ENCODE data around the gene NOXA1.

NOXA1 gene

DNA sequence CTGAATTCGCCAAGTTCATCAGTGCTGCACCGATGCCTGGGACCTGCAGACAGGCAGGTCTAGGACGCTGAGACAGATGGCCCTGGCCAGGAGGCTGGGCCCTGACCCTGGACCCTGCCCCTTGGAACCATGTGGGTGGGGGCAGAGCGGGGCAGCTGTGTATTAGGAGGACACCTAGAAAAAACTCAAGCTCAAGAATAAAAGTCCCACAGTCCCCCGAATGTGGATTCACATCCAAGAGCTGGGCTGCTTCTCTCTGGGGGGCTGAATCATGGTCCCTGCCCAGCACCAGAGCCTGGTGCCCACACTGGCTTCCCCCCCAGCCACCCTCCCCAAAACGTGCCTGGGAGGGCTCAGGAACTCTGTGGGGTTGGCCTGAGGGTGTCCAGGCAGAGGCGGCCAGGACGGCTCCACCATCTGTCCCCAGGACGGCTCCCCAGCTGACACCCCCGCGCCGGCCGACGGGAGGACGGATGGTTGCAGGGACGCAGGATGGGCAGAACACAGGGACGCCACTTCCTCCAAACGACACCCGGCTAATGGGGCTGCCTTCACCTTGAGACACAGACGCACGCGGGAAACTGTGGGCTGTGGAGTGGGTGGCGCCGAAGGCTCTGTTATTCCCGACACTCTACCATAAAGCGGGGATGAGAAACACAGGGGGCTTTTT, 35.2 kb upstream of the NOXA1 start:
- no peaks in the 10 kb centered on the region for H3K36me3 ChIP-seq
- H3K9me3 ChIP-seq (ENCODE audit: severe bottlenecking): no peaks in the 10 kb centered on the region
- no peaks in the 10 kb centered on the region for H3K27me3 ChIP-seq (ENCODE audit: insufficient read depth, low read depth, severe bottlenecking)
- TF ChIP-seq, protein P1, sequence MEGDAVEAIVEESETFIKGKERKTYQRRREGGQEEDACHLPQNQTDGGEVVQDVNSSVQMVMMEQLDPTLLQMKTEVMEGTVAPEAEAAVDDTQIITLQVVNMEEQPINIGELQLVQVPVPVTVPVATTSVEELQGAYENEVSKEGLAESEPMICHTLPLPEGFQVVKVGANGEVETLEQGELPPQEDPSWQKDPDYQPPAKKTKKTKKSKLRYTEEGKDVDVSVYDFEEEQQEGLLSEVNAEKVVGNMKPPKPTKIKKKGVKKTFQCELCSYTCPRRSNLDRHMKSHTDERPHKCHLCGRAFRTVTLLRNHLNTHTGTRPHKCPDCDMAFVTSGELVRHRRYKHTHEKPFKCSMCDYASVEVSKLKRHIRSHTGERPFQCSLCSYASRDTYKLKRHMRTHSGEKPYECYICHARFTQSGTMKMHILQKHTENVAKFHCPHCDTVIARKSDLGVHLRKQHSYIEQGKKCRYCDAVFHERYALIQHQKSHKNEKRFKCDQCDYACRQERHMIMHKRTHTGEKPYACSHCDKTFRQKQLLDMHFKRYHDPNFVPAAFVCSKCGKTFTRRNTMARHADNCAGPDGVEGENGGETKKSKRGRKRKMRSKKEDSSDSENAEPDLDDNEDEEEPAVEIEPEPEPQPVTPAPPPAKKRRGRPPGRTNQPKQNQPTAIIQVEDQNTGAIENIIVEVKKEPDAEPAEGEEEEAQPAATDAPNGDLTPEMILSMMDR (IDR thresholded peaks at IDR 0.05; ENCODE audit: low read depth, low read length): no peak
- H3K4me3 ChIP-seq (ENCODE audit: low read depth, low read length): no peak overlapping the region
- H3K27ac ChIP-seq: no peak overlapping the region
- DNase-seq: no peak

DNA sequence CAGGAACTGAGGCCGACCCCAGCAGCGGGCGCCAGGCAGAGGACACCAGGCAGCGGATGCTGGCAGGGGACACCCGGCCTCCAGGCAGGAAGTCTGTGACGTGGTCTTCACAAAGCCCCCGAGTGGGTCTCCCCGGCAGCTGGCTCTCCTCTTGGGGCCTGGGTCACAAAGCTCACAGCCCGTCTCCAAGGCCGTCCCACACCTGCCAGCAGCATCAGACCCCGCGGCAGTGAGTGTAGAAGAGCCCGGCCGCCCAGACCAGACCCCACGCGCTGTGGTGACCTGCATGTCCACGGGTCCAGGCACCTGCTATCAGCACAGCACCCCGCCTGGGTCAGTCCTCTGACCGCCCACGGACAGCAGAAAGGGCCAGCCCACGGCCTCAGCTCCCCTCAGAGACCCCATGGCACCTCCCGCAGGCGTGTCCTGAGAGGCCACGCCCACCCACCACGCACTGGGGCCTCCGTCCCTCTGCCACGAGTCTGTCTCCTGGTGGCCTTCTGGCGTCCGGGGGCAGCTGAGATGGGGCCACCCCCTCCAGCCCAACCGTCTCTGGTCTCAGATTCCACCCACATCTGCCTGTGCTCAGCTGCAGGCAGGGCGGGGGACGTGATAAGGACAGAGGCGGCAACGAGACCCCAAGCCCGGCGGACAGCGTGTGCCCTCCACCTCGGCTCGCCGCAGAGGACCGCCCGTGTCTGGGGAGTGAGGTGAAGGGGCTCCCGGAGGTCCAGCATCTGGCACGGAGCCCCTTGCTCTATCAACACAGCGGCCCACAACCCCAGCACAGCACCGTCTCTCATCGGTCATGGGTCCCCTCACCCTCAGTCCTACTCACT, 34.4 kb upstream of the NOXA1 start:
- no peaks in the 10 kb centered on the region for H3K9me3 ChIP-seq (ENCODE audit: severe bottlenecking)
- no peak for DNase-seq
- H3K27ac ChIP-seq: no peak overlapping the region
- no peak overlapping the region for H3K4me3 ChIP-seq (ENCODE audit: low read depth, low read length)
- no peaks in the 10 kb centered on the region for H3K27me3 ChIP-seq (ENCODE audit: insufficient read depth, low read depth, severe bottlenecking)
- H3K36me3 ChIP-seq: no peaks in the 10 kb centered on the region
- TF ChIP-seq, protein P1 (IDR thresholded peaks at IDR 0.05; ENCODE audit: low read depth, low read length): no peak

DNA sequence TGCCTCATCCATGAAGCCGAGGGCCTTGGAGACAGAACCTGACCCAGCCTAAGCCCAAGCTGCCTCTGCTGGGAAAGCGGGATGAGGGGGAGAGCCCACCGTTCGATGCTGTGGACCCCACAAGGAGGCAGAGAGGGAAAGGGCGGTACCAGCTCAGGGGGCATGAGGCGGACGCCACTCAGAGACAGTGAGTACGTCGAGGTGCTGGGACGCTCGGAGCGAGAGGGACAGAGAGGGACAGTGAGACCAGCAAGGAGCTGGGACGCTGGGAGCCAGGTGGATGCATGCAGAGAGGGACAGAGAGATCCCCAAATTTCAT, 33.8 kb upstream of the NOXA1 start:
- H3K27me3 ChIP-seq (ENCODE audit: insufficient read depth, low read depth, severe bottlenecking): no peaks in the 10 kb centered on the region
- TF ChIP-seq, protein P1 (IDR thresholded peaks at IDR 0.05; ENCODE audit: low read depth, low read length): no peak
- no peak for DNase-seq
- H3K36me3 ChIP-seq: no peaks in the 10 kb centered on the region
- no peak overlapping the region for H3K4me3 ChIP-seq (ENCODE audit: low read depth, low read length)
- no peak overlapping the region for H3K27ac ChIP-seq
- H3K9me3 ChIP-seq (ENCODE audit: severe bottlenecking): no peaks in the 10 kb centered on the region

DNA sequence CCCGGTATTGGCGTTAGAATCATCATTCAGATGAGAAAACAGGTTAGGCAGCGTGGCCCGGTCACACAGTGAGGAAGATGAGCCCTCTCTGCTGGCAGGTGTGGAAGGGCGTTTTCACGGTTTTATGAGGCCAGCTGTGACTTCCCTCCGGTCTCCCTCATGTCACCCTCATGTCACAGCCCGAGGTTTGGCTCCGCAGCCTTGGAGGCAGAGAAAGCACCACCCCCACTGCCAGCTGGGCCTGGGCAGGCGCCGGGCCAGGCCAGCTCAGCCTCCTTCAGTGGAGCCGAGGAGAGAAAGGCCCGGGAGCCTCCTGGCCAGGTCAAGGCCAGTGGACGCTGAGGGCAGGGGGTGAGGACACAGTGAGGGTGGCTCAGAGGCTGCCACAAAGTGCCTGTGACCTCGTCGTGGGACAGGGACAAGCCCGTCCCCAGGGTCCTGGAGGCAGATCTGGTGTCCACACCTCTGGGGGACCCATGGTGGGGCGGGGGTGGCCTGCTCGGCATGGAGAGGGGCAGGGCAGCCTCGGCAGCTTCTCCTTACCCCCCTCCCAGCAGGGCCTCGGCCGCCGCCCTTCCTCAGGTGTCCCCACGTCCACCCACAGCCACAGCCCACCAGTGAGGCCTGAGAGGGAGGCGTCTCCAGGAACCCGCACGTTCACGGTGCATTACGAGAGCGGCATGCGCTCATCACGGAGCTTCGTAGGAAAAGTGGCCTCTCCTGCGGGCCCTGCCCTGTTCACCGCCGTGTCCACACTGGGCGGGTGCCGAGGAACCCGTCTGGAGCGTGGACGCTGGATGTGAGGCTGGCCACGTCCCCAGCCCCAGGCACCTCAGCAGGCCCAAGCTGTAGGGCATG, 32.4 kb upstream of the NOXA1 start:
- no peak overlapping the region for H3K27ac ChIP-seq
- no peak overlapping the region for H3K4me3 ChIP-seq (ENCODE audit: low read depth, low read length)
- H3K27me3 ChIP-seq (ENCODE audit: insufficient read depth, low read depth, severe bottlenecking): no peaks in the 10 kb centered on the region
- peak; percentile 26 for DNase-seq
- TF ChIP-seq, protein P1 (IDR thresholded peaks at IDR 0.05; ENCODE audit: low read depth, low read length): no peak
- no peaks in the 10 kb centered on the region for H3K9me3 ChIP-seq (ENCODE audit: severe bottlenecking)
- no peaks in the 10 kb centered on the region for H3K36me3 ChIP-seq

DNA sequence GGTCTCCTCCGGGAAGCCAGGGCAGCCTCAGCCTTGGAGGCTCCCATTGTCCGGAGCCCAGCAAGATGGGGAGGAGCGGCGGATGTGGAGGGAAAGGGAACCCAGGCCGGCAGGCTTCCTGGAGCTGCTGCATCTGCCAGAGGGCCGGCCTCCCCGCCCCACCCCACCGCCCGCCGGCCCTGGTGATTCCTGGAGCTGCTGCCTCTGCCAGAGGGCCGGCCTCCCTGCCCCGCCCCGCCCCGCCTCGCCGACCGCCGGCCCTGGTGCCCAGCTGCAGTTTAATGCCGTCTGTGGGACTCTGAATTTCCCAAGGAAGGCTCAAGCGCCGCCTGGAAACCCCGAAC, 31.8 kb upstream of the NOXA1 start:
- Histone ChIP-seq H3K27me3 (ENCODE audit: insufficient read depth, low read depth, severe bottlenecking) (no peaks in the 10 kb centered on the region), H3K9me3 (ENCODE audit: severe bottlenecking) (no peaks in the 10 kb centered on the region), H3K4me3 (ENCODE audit: low read depth, low read length) (no peak overlapping the region), H3K27ac (no peak overlapping the region), H3K36me3 (no peaks in the 10 kb centered on the region)
- TF ChIP-seq, protein P1 (IDR thresholded peaks at IDR 0.05; ENCODE audit: low read depth, low read length): no peak
- no peak for DNase-seq

All from WERI-Rb-1 (cell line).